ENCODE data around the gene SHROOM2. TPM values are rescaled to one million over a fixed set of nuclear protein-coding genes. Genes with fewer than 3 reads are reported as not detected.

Gene SHROOM2
- total RNA-seq, 2 donors from 2014 or later, result 14.4 to 15.4 TPM

- no peaks in the 10 kb centered on the region for H3K27me3 Mint-ChIP-seq (ENCODE audit: insufficient read depth)
- no peaks in the 10 kb centered on the region for H3K36me3 ChIP-seq (ENCODE audit: control insufficient read depth, insufficient read depth, low read length)
- H3K4me1 ChIP-seq (ENCODE audit: control insufficient read depth, insufficient read depth, low read length), result no peaks in the 10 kb centered on the region
- TF ChIP-seq CTCF (conservative IDR thresholded peaks at IDR 0.05), result no peak
- no peak overlapping the region for H3K9ac ChIP-seq (ENCODE audit: extremely low read depth, low read length, poor library complexity, severe bottlenecking)
- H3K27me3 ChIP-seq (ENCODE audit: control insufficient read depth, insufficient read depth, low read length, poor library complexity, severe bottlenecking), result no peaks in the 10 kb centered on the region
- H3K36me3 Mint-ChIP-seq (ENCODE audit: low read depth), result peaks cover 42% of the 10 kb centered on the region
- 97% methylated on average over 7 of the region's 8 CpGs; no CpG with 5 or more reads in 1 of the 2 experiments for WGBS, 2 experiments (ENCODE audit: insufficient coverage in 1 of 2, insufficient read length in 1 of 2)
- DNase-seq, result no peak
- H3K27ac ChIP-seq (ENCODE audit: low read depth, low read length), result no peak overlapping the region
- no peak overlapping the region for H3K27ac Mint-ChIP-seq
- H3K9me3 Mint-ChIP-seq, result peaks cover 71% of the 10 kb centered on the region
- H3K4me3 ChIP-seq (ENCODE audit: low read length), result no peak overlapping the region
- H3K4me1 Mint-ChIP-seq, result no peaks in the 10 kb centered on the region
- H3K4me3 Mint-ChIP-seq, result no peak overlapping the region
- H3K9me3 ChIP-seq (ENCODE audit: control insufficient read depth, low read length), result no peaks in the 10 kb centered on the region
Observed at GRCh38 chrX:9937761-9938160, 151.5 kb downstream of the SHROOM2 start.

DNA sequence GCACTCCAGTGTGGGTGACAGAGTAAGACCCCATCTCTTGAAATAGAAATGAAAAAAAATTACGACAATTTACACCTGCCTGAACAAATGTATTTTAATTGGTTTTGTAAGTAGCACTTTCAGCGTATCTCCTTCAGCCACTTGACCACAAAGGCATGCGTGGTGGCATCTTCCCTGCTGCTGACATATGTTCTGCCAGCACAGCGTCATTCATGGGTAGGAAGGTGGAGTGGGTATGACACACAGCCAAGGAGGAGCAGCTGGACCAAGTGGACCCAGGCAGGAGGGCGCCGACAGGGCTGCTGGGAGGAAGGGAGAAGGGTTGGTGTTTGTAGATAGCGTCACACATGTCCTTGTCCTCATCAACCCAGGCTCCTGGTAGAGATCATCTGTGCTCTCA lies 152.3 kb downstream of the SHROOM2 start:
- Histone ChIP-seq H3K9ac (ENCODE audit: extremely low read depth, low read length, poor library complexity, severe bottlenecking) (no peak overlapping the region), H3K4me3 (ENCODE audit: low read length) (no peak overlapping the region), H3K4me1 (ENCODE audit: control insufficient read depth, insufficient read depth, low read length) (no peaks in the 10 kb centered on the region), H3K9me3 (ENCODE audit: control insufficient read depth, low read length) (no peaks in the 10 kb centered on the region), H3K27ac (ENCODE audit: low read depth, low read length) (no peak overlapping the region), H3K27me3 (ENCODE audit: control insufficient read depth, insufficient read depth, low read length, poor library complexity, severe bottlenecking) (no peaks in the 10 kb centered on the region), H3K36me3 (ENCODE audit: control insufficient read depth, insufficient read depth, low read length) (no peaks in the 10 kb centered on the region)
- Mint-ChIP-seq H3K4me3 (no peak overlapping the region), H3K36me3 (ENCODE audit: low read depth) (peaks cover 42% of the 10 kb centered on the region), H3K27ac (no peak overlapping the region), H3K27me3 (ENCODE audit: insufficient read depth) (no peaks in the 10 kb centered on the region), H3K4me1 (no peaks in the 10 kb centered on the region), H3K9me3 (peaks cover 71% of the 10 kb centered on the region)
- no peak for TF ChIP-seq CTCF (conservative IDR thresholded peaks at IDR 0.05)
- 92% methylated on average over 4 of the region's 7 CpGs; no CpG with 5 or more reads in 1 of the 2 experiments for WGBS, 2 experiments (ENCODE audit: insufficient coverage in 1 of 2, insufficient read length in 1 of 2)
- no peak for DNase-seq

GRCh38 chrX:9940421-9940820 lies 154.2 kb downstream of the SHROOM2 start:
- peaks cover 69% of the 10 kb centered on the region for H3K9me3 Mint-ChIP-seq
- H3K9me3 ChIP-seq (ENCODE audit: control insufficient read depth, low read length), result no peaks in the 10 kb centered on the region
- no peak for DNase-seq
- TF ChIP-seq CTCF (conservative IDR thresholded peaks at IDR 0.05), result no peak
- H3K4me1 ChIP-seq (ENCODE audit: control insufficient read depth, insufficient read depth, low read length), result no peaks in the 10 kb centered on the region
- H3K27me3 Mint-ChIP-seq (ENCODE audit: insufficient read depth), result no peaks in the 10 kb centered on the region
- no peak overlapping the region for H3K27ac ChIP-seq (ENCODE audit: low read depth, low read length)
- no peaks in the 10 kb centered on the region for H3K4me1 Mint-ChIP-seq
- H3K4me3 ChIP-seq (ENCODE audit: low read length), result no peak overlapping the region
- WGBS, 2 experiments (ENCODE audit: insufficient coverage in 1 of 2, insufficient read length in 1 of 2), result 96 to 100% methylated on average over 3 to 14 of the region's 14 CpGs
- no peak overlapping the region for H3K9ac ChIP-seq (ENCODE audit: extremely low read depth, low read length, poor library complexity, severe bottlenecking)
- H3K36me3 ChIP-seq (ENCODE audit: control insufficient read depth, insufficient read depth, low read length), result no peaks in the 10 kb centered on the region
- H3K27me3 ChIP-seq (ENCODE audit: control insufficient read depth, insufficient read depth, low read length, poor library complexity, severe bottlenecking), result no peaks in the 10 kb centered on the region
- H3K4me3 Mint-ChIP-seq, result no peak overlapping the region
- peaks cover 45% of the 10 kb centered on the region for H3K36me3 Mint-ChIP-seq (ENCODE audit: low read depth)
- no peak overlapping the region for H3K27ac Mint-ChIP-seq
